Smooth muscle cell (in vitro differentiated cells): ENCODE data around the gene ZNF581. TPM values are rescaled to one million over a fixed set of nuclear protein-coding genes. Genes with fewer than 3 reads are reported as not detected.

ENCODE experiments used
- DNase-seq: peaks from one replicate; lab custom pipeline; 2025; ENCODE audit not compliant: unreplicated experiment; lab: John Stamatoyannopoulos, UW
- H2AFZ ChIP-seq: fragments of 200-600 bp; sonication (generic); 2 replicates; pipeline ENCODE4 v1.6.0; 2016; ENCODE audit warnings: antibody characterized with exemption, low read depth, mild to moderate bottlenecking
- H3F3A ChIP-seq: fragments of 200-600 bp; sonication (generic); 2 replicates; pipeline ENCODE4 v1.6.0; 2017; ENCODE audit warnings: antibody characterized with exemption, low read depth
- H3K27ac ChIP-seq: fragments of 200-600 bp; sonication (generic); 2 replicates; pipeline ENCODE4 v1.5.1; 2016; ENCODE audit warnings: low read depth, mild to moderate bottlenecking
- H3K27me3 ChIP-seq: fragments of 200-600 bp; sonication (generic); 2 replicates; pipeline ENCODE4 v1.6.1; 2016; ENCODE audit warnings: low read depth, mild to moderate bottlenecking
- H3K36me3 ChIP-seq: fragments of 200-600 bp; sonication (generic); 2 replicates; pipeline ENCODE4 v1.5.1; 2016; ENCODE audit warnings: low read depth
- H3K4me1 ChIP-seq: fragments of 200-600 bp; sonication (generic); 2 replicates; pipeline ENCODE4 v1.5.1; 2016; ENCODE audit warnings: low read depth
- H3K4me2 ChIP-seq: fragments of 200-600 bp; sonication (generic); 2 replicates; pipeline ENCODE4 v1.6.0; 2016; ENCODE audit warnings: mild to moderate bottlenecking
- H3K4me3 ChIP-seq: fragments of 200-600 bp; sonication (generic); 2 replicates; pipeline ENCODE4 v1.5.1; 2016; ENCODE audit warnings: mild to moderate bottlenecking
- H3K79me2 ChIP-seq: fragments of 200-600 bp; sonication (generic); 2 replicates; pipeline ENCODE4 v1.6.0; 2016; ENCODE audit warnings: low read depth, mild to moderate bottlenecking
- H3K9ac ChIP-seq: fragments of 200-600 bp; sonication (generic); 2 replicates; pipeline ENCODE4 v1.6.0; 2016; ENCODE audit warnings: low read depth
- H3K9me3 ChIP-seq: fragments of 200-600 bp; sonication (generic); replicated peaks from 2 replicates; pipeline ENCODE4 v1.5.1; 2016; ENCODE audit warnings: low read depth
- H4K20me1 ChIP-seq: fragments of 200-600 bp; sonication (generic); 2 replicates; pipeline ENCODE4 v1.6.0; 2016; ENCODE audit warnings: low read depth
- WGBS: methylation state at CpG from one replicate; pipeline ENCODE4 v1.1.7; 2016; ENCODE audit warnings: low lambda C conversion rate; 5-methylcytosine and 5-hydroxymethylcytosine counted together
- polyA plus RNA-seq: library from polyadenylated mRNA; unstranded; fragments of >200 nt; fragmentation: Nextera tagmentation; extraction: Ambion mirVana; gene quantifications from 2 replicates; pipeline ENCODE4 v1.2.1, GENCODE V29; 2016
- total RNA-seq: library from RNA; depleted of rRNA; stranded (reverse); fragments of >200 nt; gene quantifications from 2 replicates; pipeline ENCODE4 v1.2.3, GENCODE V29; 2014
- TF ChIP-seq, protein P1 (sequence below): fragments of 200-600 bp; sonication (generic); IDR thresholded peaks from 2 replicates; pipeline ENCODE4 v1.5.1; 2017; ENCODE audit warnings: borderline replicate concordance, mild to moderate bottlenecking, antibody characterized with exemption; ENCODE audit not compliant: insufficient read depth, poor library complexity, severe bottlenecking

ZNF581 gene
- total and polyA plus RNA-seq, 2 experiments from 2014 or later = 10.0 to 21.4 TPM

DNA sequence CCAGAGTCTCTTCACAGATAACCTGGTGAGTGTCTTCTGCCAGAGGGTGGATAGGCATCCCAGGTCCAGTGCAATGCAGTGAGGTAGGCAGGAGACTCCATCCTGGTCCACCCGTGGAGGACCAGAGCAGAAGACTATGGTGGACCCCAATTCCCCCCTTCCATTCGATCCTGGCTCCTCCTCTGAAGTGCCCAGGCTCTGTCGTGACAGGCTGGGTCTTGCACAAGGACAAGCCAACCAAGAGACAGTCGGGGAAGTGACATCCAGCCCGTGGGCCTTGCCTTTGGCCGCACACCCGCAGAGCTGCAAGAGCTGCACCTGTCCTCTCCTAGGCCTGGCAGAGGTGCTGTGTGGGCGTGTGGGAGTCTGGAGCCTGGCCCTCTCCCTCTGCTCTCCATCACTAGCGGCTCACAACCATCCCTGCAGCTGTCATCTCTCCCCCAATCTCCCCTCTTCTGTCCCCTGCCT lies 22.2 kb upstream of the ZNF581 start:
- H3K27ac ChIP-seq = no peak overlapping the region
- no peaks in the 10 kb centered on the region for H3K9me3 ChIP-seq
- no peaks in the 10 kb centered on the region for H3K36me3 ChIP-seq
- 98% methylated on average over 9 of the region's 9 CpGs for WGBS
- H3K4me1 ChIP-seq = no peaks in the 10 kb centered on the region
- peaks cover 12% of the 10 kb centered on the region for H3F3A ChIP-seq
- no peak overlapping the region for H3K4me2 ChIP-seq
- no peaks in the 10 kb centered on the region for H3K79me2 ChIP-seq
- H3K9ac ChIP-seq = no peak overlapping the region
- no peak overlapping the region for H3K4me3 ChIP-seq
- TF ChIP-seq, protein P1, sequence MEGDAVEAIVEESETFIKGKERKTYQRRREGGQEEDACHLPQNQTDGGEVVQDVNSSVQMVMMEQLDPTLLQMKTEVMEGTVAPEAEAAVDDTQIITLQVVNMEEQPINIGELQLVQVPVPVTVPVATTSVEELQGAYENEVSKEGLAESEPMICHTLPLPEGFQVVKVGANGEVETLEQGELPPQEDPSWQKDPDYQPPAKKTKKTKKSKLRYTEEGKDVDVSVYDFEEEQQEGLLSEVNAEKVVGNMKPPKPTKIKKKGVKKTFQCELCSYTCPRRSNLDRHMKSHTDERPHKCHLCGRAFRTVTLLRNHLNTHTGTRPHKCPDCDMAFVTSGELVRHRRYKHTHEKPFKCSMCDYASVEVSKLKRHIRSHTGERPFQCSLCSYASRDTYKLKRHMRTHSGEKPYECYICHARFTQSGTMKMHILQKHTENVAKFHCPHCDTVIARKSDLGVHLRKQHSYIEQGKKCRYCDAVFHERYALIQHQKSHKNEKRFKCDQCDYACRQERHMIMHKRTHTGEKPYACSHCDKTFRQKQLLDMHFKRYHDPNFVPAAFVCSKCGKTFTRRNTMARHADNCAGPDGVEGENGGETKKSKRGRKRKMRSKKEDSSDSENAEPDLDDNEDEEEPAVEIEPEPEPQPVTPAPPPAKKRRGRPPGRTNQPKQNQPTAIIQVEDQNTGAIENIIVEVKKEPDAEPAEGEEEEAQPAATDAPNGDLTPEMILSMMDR = no peak
- H2AFZ ChIP-seq = no peak overlapping the region
- peaks cover 8% of the 10 kb centered on the region for H4K20me1 ChIP-seq
- no peak for DNase-seq
- no peaks in the 10 kb centered on the region for H3K27me3 ChIP-seq

- Histone ChIP-seq H3K36me3 (no peaks in the 10 kb centered on the region), H2AFZ (no peak overlapping the region), H3K79me2 (no peaks in the 10 kb centered on the region), H3K4me2 (no peak overlapping the region), H3K27ac (no peak overlapping the region), H3K27me3 (no peaks in the 10 kb centered on the region), H3K4me3 (no peak overlapping the region), H3K9ac (no peak overlapping the region), H3K4me1 (no peaks in the 10 kb centered on the region), H4K20me1 (peaks cover 8% of the 10 kb centered on the region), H3K9me3 (no peaks in the 10 kb centered on the region), H3F3A (peaks cover 12% of the 10 kb centered on the region)
- TF ChIP-seq, protein P1 = no peak
- no peak for DNase-seq
- WGBS = 97% methylated on average over 19 of the region's 55 CpGs
These were observed 21.7 kb upstream of the ZNF581 start for GRCh38 chr19:55621673-55622231.

DNA sequence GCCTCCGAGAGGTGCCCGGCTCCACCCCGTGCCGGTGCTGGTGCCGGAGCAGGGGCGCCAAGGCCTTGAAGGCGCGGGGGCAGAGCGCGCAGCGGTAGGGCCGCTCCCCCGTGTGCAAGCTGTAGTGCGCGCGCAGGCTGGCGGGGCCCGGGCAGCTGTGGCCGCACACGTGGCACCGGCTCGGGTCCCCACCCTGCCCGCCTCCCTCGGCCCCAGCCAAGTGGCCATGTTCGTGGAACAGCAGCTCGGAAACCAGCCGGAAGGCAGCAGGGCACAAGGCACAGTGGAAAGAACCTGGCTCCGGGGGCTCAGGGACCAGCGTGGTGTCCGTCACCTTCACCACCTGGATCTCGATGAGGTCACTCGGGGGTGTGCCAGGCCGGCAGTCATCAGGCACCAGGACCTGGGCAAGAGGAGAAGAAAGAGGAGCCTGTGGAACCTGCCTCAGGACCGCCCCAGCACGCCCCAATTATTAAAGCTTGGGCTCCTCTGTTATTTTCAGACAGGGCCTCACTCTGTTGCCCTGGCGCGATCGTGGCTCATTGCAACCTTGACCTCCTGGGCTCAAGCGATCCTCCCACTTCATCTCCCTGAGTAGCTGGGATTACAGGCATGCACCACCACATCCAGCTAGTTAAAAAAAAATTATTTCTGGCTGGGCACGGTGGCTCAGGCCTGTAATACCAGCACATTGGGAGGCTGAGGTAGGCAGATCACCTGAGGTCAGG lies 21.0 kb upstream of the ZNF581 start:
- Histone ChIP-seq H3K4me1 (no peaks in the 10 kb centered on the region), H3K36me3 (no peaks in the 10 kb centered on the region), H3K9ac (no peak overlapping the region), H3K27ac (no peak overlapping the region), H3F3A (peaks cover 12% of the 10 kb centered on the region), H3K4me3 (no peak overlapping the region), H3K27me3 (no peaks in the 10 kb centered on the region), H4K20me1 (peaks cover 8% of the 10 kb centered on the region), H3K4me2 (no peak overlapping the region), H3K9me3 (no peaks in the 10 kb centered on the region), H3K79me2 (no peaks in the 10 kb centered on the region), H2AFZ (no peak overlapping the region)
- TF ChIP-seq, protein P1 = no peak
- WGBS = 96% methylated on average over 40 of the region's 40 CpGs
- no peak for DNase-seq
